HCT116 (cell line): ENCODE measurements around the gene CXADR. TPM values are rescaled to one million over a fixed set of nuclear protein-coding genes. Genes with fewer than 3 reads are reported as not detected.
A peak's percentile ranks its signal among the peaks of the same experiment; 100 is the strongest.

Source experiments
- ATAC-seq: fragments of 200-7000 bp; cut with Tn5 transposase; 2 replicates; pipeline ENCODE4 v1.9.1; 2020; ENCODE audit warnings: mild to moderate bottlenecking, moderate library complexity
- BruUV-seq: library from RNA; stranded (reverse); fragments of 400-500 nt; replicated peaks from 2 replicates; lab custom pipeline; 2021; lab: Mats Ljungman, UMichigan
- CTCF ChIA-PET: fragments of 300-600 bp; sonication (Branson Sonifier 250); formaldehyde crosslinking; loops from one replicate; lab custom pipeline; 2021; ENCODE audit warnings: antibody characterized with exemption; lab: Charles Lee
- POLR2A ChIA-PET: fragments of 300-600, 350-600 bp; sonication (Branson Sonifier 250); formaldehyde crosslinking; loops from one replicate; lab custom pipeline; 2021; ENCODE audit warnings: antibody characterized with exemption; lab: Charles Lee
- RAD21 ChIA-PET, 2 experiments: fragments of 300-600 bp; sonication (Branson Sonifier 250); formaldehyde crosslinking; loops; one replicate each; lab custom pipeline; 2023; ENCODE audit warnings: low total read pairs in 2 of 2; ENCODE audit not compliant: uncharacterized antibody in 2 of 2, unreplicated experiment in 2 of 2, low non-redundant PET in 1 of 2; lab: Charles Lee
- DNase-seq: peaks from one replicate; pipeline ENCODE4 v3.0.0-alpha.2; 2010; ENCODE audit warnings: low read depth, low spot score
- H2AFZ ChIP-seq: fragments of 200-600 bp; shearing (Covaris generic), sonication (generic); 2 replicates; pipeline ENCODE4 v1.6.1; 2017; ENCODE audit warnings: low read depth, mixed run types, mixed read lengths, antibody characterized with exemption, low read length; ENCODE audit not compliant: poor library complexity, severe bottlenecking
- H3K27ac ChIP-seq: 2 replicates; pipeline ENCODE4 v1.5.1; 2012; ENCODE audit warnings: low read depth, low read length
- H3K27me3 ChIP-seq: fragments of 200-600 bp; sonication (generic); 2 replicates; pipeline ENCODE4 v1.6.1; 2016; ENCODE audit warnings: mixed run types, low read length, mixed read lengths; ENCODE audit not compliant: insufficient read depth
- H3K36me3 ChIP-seq, 2 experiments: fragments of 200-500 bp in 1 of 2; fragments of 200-600 bp in 1 of 2; sonication (Bioruptor generic) in 1 of 2; sonication (generic) in 1 of 2; 2 replicates each; pipeline versions ENCODE4 v1.5.1 to v1.6.1; 2014 to 2016; ENCODE audit warnings: low read length in 2 of 2, inconsistent platforms in 1 of 2, mixed read lengths in 1 of 2, mixed run types in 1 of 2; ENCODE audit not compliant: insufficient read depth in 2 of 2, control insufficient read depth in 1 of 2
- H3K4me1 ChIP-seq, 2 experiments: fragments of 200-600 bp in 1 of 2; sonication (generic) in 1 of 2; 2 replicates each; pipeline versions ENCODE4 v1.5.1 to v1.6.1; 2012 to 2017; ENCODE audit warnings: low read length in 2 of 2, inconsistent platforms in 1 of 2, mild to moderate bottlenecking in 1 of 2, mixed read lengths in 1 of 2, mixed run types in 1 of 2, moderate library complexity in 1 of 2; ENCODE audit not compliant: insufficient read depth in 2 of 2, control insufficient read depth in 1 of 2
- H3K4me2 ChIP-seq: fragments of 200-600 bp; sonication (generic); 2 replicates; pipeline ENCODE4 v1.6.1; 2017; ENCODE audit warnings: mixed run types, low read length, mixed read lengths
- H3K4me3 ChIP-seq, 2 experiments: fragments of 200-600 bp in 1 of 2; sonication (generic) in 1 of 2; replicated peaks in 1 of 2; 2 replicates each; pipeline ENCODE4 v1.5.1; 2011 to 2016; ENCODE audit warnings: low read length in 2 of 2, control low read depth in 1 of 2, low read depth in 1 of 2, mild to moderate bottlenecking in 1 of 2, mixed read lengths in 1 of 2, mixed run types in 1 of 2
- H3K79me2 ChIP-seq: fragments of 200-600 bp; sonication (generic); 2 replicates; pipeline ENCODE4 v1.6.1; 2017; ENCODE audit warnings: mild to moderate bottlenecking, mixed run types, low read length, moderate library complexity, mixed read lengths; ENCODE audit not compliant: insufficient read depth
- H3K9ac ChIP-seq: fragments of 200-600 bp; sonication (generic); 2 replicates; pipeline ENCODE4 v1.6.1; 2016; ENCODE audit warnings: low read length, mixed read lengths
- H3K9me2 ChIP-seq: fragments of 200-600 bp; sonication (generic), shearing (Covaris generic); 2 replicates; pipeline ENCODE4 v1.6.1; 2017; ENCODE audit warnings: mixed run types, mild to moderate bottlenecking, moderate library complexity; ENCODE audit not compliant: insufficient read depth
- H3K9me3 ChIP-seq, 2 experiments: fragments of 200-500 bp in 1 of 2; fragments of 200-600 bp in 1 of 2; sonication (Bioruptor generic) in 1 of 2; sonication (generic) in 1 of 2; 2 replicates each; pipeline ENCODE4 v1.6.1; 2014 to 2017; ENCODE audit warnings: low read length in 2 of 2, mixed read lengths in 2 of 2, inconsistent platforms in 1 of 2, low read depth in 1 of 2, mild to moderate bottlenecking in 1 of 2, mixed run types in 1 of 2, moderate library complexity in 1 of 2; ENCODE audit not compliant: control insufficient read depth in 1 of 2, insufficient read depth in 1 of 2
- H4K20me1 ChIP-seq: fragments of 200-600 bp; sonication (generic), shearing (Covaris generic); 2 replicates; pipeline ENCODE4 v1.6.1; 2017; ENCODE audit warnings: mixed run types, mild to moderate bottlenecking, moderate library complexity; ENCODE audit not compliant: insufficient read depth
- ATF3 ChIP-seq: IDR thresholded peaks from 2 replicates; pipeline ENCODE4 v1.6.1; 2012
- EGR1 ChIP-seq: IDR thresholded peaks from 2 replicates; pipeline ENCODE4 v1.6.1; 2012; ENCODE audit warnings: low read depth
- EZH2phosphoT487 ChIP-seq: fragments of 200-600 bp; IDR thresholded peaks from 2 replicates; pipeline ENCODE4 v1.6.1; 2018; ENCODE audit warnings: antibody characterized with exemption, borderline replicate concordance
- FOSL1 ChIP-seq: IDR thresholded peaks from 2 replicates; pipeline ENCODE4 v1.6.1; 2012; ENCODE audit warnings: low read depth
- JUND ChIP-seq: IDR thresholded peaks from 2 replicates; pipeline ENCODE4 v1.6.1; 2012
- SRF ChIP-seq: IDR thresholded peaks from 2 replicates; pipeline ENCODE4 v1.6.1; 2012; ENCODE audit warnings: low read depth
- intact Hi-C: fragments of 100-400 bp; cut with micrococcal nuclease; formaldehyde crosslinking; loops from 2 replicates; pipeline ENCODE4 v1.10.0; 2022
- total RNA-seq: library from RNA; stranded (reverse); gene quantifications from one replicate; pipeline ENCODE4 v1.2.1, GENCODE V29; 2021; ENCODE audit not compliant: unreplicated experiment
- TF ChIP-seq, protein P1 (sequence below): IDR thresholded peaks from 2 replicates; pipeline ENCODE4 v1.6.1; 2012; ENCODE audit warnings: low read depth

CXADR gene
- total RNA-seq, 1 experiment from 2014 or later, result 21.6 TPM

- ATAC-seq, result peak; percentile 62; the same call in 1 of the 2 replicates
- Histone ChIP-seq H4K20me1 (no peaks in the 10 kb centered on the region), H3K4me3 (no peak overlapping the region), H3K36me3 (no peaks in the 10 kb centered on the region), H2AFZ (no peak overlapping the region), H3K4me1 (peaks cover 13 to 27% of the 10 kb centered on the region in 2 experiments; a peak in 3 of 4 replicates), H3K4me2 (no peak overlapping the region; the same call in 1 of the 2 replicates), H3K9me2 (no peaks in the 10 kb centered on the region), H3K9me3 (no peaks in the 10 kb centered on the region), H3K27me3 (no peaks in the 10 kb centered on the region), H3K27ac (no peak overlapping the region), H3K9ac (no peak overlapping the region), H3K79me2 (no peaks in the 10 kb centered on the region)
- CTCF ChIA-PET, result interaction anchor here (0.6 kb wide), 1 partner anchor 79 kb away, joined by 3 read pairs; no protein-coding TSS in a partner anchor
- POLR2A ChIA-PET, result no interaction called here
- no peak for DNase-seq
- intact Hi-C loops, result no loop called here
- RAD21 ChIA-PET, result no interaction called here
- BruUV-seq, result no TSS peak
- TF ChIP-seq SRF, result no peak
- no peak for TF ChIP-seq JUND
- no peak for TF ChIP-seq ATF3
- TF ChIP-seq EGR1, result no peak
Measured at GRCh38 chr21:17466166-17466565, 46.7 kb upstream of the CXADR start.

- H3K27ac ChIP-seq, result no peak overlapping the region
- H3K4me2 ChIP-seq, result no peak overlapping the region
- intact Hi-C loops, result no loop called here
Measured at GRCh38 chr21:17467392-17467791, 45.5 kb upstream of the CXADR start.

More at GRCh38 chr21:17467392-17467791, 45.5 kb upstream of the CXADR start:
- no TSS peak for BruUV-seq
- ATAC-seq (no peak), DNase-seq (no peak)
- H3K36me3 ChIP-seq, result no peaks in the 10 kb centered on the region
- H3K79me2 ChIP-seq, result no peaks in the 10 kb centered on the region
- no peaks in the 10 kb centered on the region for H3K27me3 ChIP-seq
- ChIA-PET RAD21 (no interaction called here), POLR2A (no interaction called here)
- no peak overlapping the region for H2AFZ ChIP-seq
- H4K20me1 ChIP-seq, result no peaks in the 10 kb centered on the region
- no peak overlapping the region for H3K4me3 ChIP-seq
- TF ChIP-seq, protein P1, sequence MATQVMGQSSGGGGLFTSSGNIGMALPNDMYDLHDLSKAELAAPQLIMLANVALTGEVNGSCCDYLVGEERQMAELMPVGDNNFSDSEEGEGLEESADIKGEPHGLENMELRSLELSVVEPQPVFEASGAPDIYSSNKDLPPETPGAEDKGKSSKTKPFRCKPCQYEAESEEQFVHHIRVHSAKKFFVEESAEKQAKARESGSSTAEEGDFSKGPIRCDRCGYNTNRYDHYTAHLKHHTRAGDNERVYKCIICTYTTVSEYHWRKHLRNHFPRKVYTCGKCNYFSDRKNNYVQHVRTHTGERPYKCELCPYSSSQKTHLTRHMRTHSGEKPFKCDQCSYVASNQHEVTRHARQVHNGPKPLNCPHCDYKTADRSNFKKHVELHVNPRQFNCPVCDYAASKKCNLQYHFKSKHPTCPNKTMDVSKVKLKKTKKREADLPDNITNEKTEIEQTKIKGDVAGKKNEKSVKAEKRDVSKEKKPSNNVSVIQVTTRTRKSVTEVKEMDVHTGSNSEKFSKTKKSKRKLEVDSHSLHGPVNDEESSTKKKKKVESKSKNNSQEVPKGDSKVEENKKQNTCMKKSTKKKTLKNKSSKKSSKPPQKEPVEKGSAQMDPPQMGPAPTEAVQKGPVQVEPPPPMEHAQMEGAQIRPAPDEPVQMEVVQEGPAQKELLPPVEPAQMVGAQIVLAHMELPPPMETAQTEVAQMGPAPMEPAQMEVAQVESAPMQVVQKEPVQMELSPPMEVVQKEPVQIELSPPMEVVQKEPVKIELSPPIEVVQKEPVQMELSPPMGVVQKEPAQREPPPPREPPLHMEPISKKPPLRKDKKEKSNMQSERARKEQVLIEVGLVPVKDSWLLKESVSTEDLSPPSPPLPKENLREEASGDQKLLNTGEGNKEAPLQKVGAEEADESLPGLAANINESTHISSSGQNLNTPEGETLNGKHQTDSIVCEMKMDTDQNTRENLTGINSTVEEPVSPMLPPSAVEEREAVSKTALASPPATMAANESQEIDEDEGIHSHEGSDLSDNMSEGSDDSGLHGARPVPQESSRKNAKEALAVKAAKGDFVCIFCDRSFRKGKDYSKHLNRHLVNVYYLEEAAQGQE, result no peak
- TF ChIP-seq FOSL1 (no peak), ATF3 (no peak), EZH2phosphoT487 (no peak), SRF (no peak), JUND (no peak)
- TF ChIP-seq, all 23 proteins: peak for 0
- no peaks in the 10 kb centered on the region for H3K9me2 ChIP-seq
- H3K4me1 ChIP-seq, result peaks cover 4 to 15% of the 10 kb centered on the region in 2 experiments; a peak in 2 of 4 replicates
- CTCF ChIA-PET, result no interaction called here
- H3K9me3 ChIP-seq, result no peaks in the 10 kb centered on the region
- H3K9ac ChIP-seq, result no peak overlapping the region
